22Rv1 (cell line): Measurements from ENCODE around the gene LAMA2.

ENCODE experiments used
- CTCF ChIP-seq: fragments of 450-650 bp; IDR thresholded peaks from 2 replicates; pipeline ENCODE4 v1.5.1; 2017; ENCODE audit warnings: mild to moderate bottlenecking
- ZFX ChIP-seq: fragments of 450-650 bp; IDR thresholded peaks from 2 replicates; pipeline ENCODE4 v1.6.1; 2017; ENCODE audit warnings: antibody characterized with exemption, borderline replicate concordance

GRCh38 chr6:129191235-129191634 is 308.3 kb downstream of the LAMA2 start:
- no peak for TF ChIP-seq CTCF
- no peak for TF ChIP-seq ZFX
